Naive B cell (primary cell): ENCODE results near the gene RALB. TPM values are rescaled to one million over a fixed set of nuclear protein-coding genes. Genes with fewer than 3 reads are reported as not detected.
"Not testable (repeated sequence)": the region's sequence is repeated elsewhere in the genome, so short reads cannot be mapped to it uniquely, and the experiment has no call there.

ENCODE experiments used
- ATAC-seq, 2 donors: fragments of 150-1000 bp; cut with Tn5 transposase; 2 replicates each; pipeline ENCODE4 v1.10.0; 2021; ENCODE audit warnings: low read depth in 2 of 2, mild to moderate bottlenecking in 2 of 2, moderate library complexity in 2 of 2
- DNase-seq: peaks from one replicate; pipeline ENCODE4 v3.0.0; 2022
- H3K27ac Mint-ChIP-seq, 6 donors: one replicate each; pipeline ENCODE4 v1.8.0; 2020 to 2022; ENCODE audit warnings: mild to moderate bottlenecking in 6 of 6, mixed read lengths in 6 of 6, moderate library complexity in 5 of 6, inconsistent platforms in 2 of 6
- H3K27me3 Mint-ChIP-seq, 3 donors: one replicate each; pipeline ENCODE4 v1.8.0; 2021 to 2022; ENCODE audit warnings: mixed read lengths in 3 of 3, mild to moderate bottlenecking in 1 of 3
- H3K36me3 Mint-ChIP-seq, 2 donors: one replicate each; pipeline ENCODE4 v1.8.0; 2020 to 2022; ENCODE audit warnings: mixed read lengths in 2 of 2, inconsistent platforms in 1 of 2, mild to moderate bottlenecking in 1 of 2
- H3K4me1 Mint-ChIP-seq, 3 donors: one replicate each; pipeline ENCODE4 v1.8.0; 2020 to 2022; ENCODE audit warnings: mixed read lengths in 3 of 3, inconsistent platforms in 1 of 3, mild to moderate bottlenecking in 1 of 3, moderate library complexity in 1 of 3
- H3K4me3 Mint-ChIP-seq, 8 donors: one replicate each; pipeline ENCODE4 v1.8.0; 2020 to 2022; ENCODE audit warnings: mild to moderate bottlenecking in 8 of 8, mixed read lengths in 8 of 8, moderate library complexity in 8 of 8, inconsistent platforms in 2 of 8
- H3K9me3 Mint-ChIP-seq, 7 donors: one replicate each; pipeline ENCODE4 v1.8.0; 2020 to 2022; ENCODE audit warnings: mixed read lengths in 7 of 7, mild to moderate bottlenecking in 5 of 7, inconsistent platforms in 2 of 7, moderate library complexity in 1 of 7
- polyA plus RNA-seq, 6 donors: library from polyadenylated mRNA; unstranded; fragments of 300-500 nt; fragmentation: Illumina TruSeq; gene quantifications; one replicate each; pipeline ENCODE4 v1.2.3, GENCODE V29; 2021; ENCODE audit warnings: low read depth in 6 of 6

RALB gene
- polyA plus RNA-seq, 6 donors from 2014 or later, result 84.0 to 121 (median 97.0) TPM

DNA sequence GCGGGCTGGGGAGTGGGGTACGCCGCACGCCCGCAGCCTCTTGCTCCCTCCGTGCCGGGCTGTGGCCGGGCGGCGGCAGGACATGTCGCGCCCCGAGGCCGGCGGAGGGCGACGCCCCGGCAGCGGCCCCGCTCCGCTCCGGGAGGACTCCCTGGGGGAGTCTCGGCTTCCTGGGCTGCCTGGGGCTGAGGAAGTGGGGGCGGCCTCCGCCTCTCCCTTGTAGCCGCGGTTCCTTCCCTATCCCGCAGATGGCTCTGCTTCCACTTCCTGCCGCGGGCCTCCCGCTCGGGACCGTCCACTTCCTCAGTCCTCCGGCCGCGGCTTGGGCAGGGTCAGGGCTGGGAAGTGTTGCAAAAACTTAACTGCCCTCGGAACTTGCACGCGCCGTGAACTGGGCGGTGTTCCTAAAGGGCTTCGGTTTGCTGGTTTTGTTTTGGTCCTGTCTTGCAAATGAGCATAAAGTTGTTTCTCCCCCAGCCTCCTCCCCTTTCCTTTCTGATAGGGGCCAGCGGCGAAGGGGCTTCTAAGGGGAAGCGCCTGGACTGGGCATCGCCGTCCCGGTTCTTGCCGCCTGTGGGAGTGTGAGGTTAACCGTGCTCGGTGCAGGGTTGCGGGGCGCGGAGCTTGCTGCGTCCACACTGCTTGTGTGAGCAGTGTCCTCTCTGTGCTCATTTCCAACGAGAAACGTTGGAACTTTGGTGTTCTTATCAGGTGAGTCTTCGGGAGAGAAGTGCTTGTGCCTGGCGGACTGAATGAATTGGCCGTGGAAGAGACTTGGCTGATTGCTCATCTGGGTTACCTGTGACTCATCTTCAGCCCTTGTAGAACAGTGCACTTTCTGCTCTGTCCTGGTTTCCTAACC, 600 bp downstream of the RALB start:
- ATAC-seq (peak; percentile 34 to 36), DNase-seq (no peak)
- Mint-ChIP-seq H3K27me3 (peaks cover 7 to 16% (median 15%) of the 10 kb centered on the region in 3 donors), H3K36me3 (peaks cover 4 to 11% of the 10 kb centered on the region in 2 donors), H3K4me1 (peaks cover 54 to 64% (median 60%) of the 10 kb centered on the region in 3 donors), H3K4me3 (peak overlapping the region; percentile 89 to 100 (median 97)), H3K27ac (peak overlapping the region; percentile 82 to 97 (median 92)), H3K9me3 (peaks cover 0 to 1% (median 0%) of the 10 kb centered on the region in 7 donors)

DNA sequence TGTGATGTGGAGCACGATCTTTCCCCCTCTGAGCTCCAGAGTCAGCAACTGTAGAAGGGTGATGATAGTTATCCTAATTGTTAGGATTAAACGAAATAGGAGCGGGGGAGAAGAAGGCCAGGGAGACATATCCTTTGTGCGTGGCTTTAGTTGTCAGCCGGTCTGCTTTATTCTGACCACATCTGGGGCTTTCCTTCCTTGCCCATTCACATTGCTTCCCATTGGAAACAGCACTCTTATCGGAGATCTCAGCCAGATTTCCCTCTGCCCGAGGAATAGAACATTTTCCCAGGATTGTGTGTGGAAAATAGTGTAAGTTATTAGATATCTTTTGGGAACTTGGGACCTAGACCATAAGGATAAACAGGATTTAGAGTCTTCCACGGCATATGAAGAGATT, 1.5 kb downstream of the RALB start:
- peaks cover 0 to 6% (median 0%) of the 10 kb centered on the region in 7 donors for H3K9me3 Mint-ChIP-seq
- H3K4me3 Mint-ChIP-seq, result peak overlapping the region; percentile 89 to 100 (median 97)
- no peak for ATAC-seq
- H3K27me3 Mint-ChIP-seq, result peaks cover 5 to 10% (median 10%) of the 10 kb centered on the region in 3 donors
- H3K4me1 Mint-ChIP-seq, result peaks cover 55 to 65% (median 63%) of the 10 kb centered on the region in 3 donors
- DNase-seq, result no peak
- peaks cover 8 to 17% of the 10 kb centered on the region in 2 donors for H3K36me3 Mint-ChIP-seq
- peak overlapping the region in 5 of 6 donors; percentile 18 to 97 (median 92) for H3K27ac Mint-ChIP-seq

DNA sequence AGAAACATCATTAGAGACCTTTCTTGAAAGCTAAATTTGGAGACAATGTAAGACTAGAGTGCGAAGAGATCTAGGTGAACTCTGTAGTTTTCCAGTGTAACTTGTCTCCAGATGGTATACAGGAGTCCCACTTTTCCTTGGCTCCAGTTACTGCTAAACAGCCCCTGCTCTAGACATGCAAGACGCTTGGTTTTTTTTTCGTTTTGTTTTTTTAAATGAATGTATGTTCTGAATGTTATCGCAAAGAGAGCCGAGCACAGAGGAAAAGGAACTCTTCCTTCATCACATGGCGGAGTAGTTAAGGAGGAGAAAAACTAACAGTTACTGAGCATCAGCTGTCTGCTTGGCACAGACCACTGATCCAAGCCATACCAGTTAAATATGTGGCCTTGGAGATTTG, 2.4 kb downstream of the RALB start:
- Mint-ChIP-seq H3K27ac (peak overlapping the region in 4 of 6 donors; percentile 2 to 82 (median 44)), H3K4me3 (peak overlapping the region; percentile 23 to 100 (median 97)), H3K9me3 (peaks cover 0 to 6% (median under 1%) of the 10 kb centered on the region in 7 donors), H3K27me3 (peaks cover under 1 to 3% (median 1%) of the 10 kb centered on the region in 3 donors), H3K4me1 (peaks cover 55 to 65% (median 63%) of the 10 kb centered on the region in 3 donors), H3K36me3 (peaks cover 8 to 17% of the 10 kb centered on the region in 2 donors)
- DNase-seq (no peak), ATAC-seq (no peak)

DNA sequence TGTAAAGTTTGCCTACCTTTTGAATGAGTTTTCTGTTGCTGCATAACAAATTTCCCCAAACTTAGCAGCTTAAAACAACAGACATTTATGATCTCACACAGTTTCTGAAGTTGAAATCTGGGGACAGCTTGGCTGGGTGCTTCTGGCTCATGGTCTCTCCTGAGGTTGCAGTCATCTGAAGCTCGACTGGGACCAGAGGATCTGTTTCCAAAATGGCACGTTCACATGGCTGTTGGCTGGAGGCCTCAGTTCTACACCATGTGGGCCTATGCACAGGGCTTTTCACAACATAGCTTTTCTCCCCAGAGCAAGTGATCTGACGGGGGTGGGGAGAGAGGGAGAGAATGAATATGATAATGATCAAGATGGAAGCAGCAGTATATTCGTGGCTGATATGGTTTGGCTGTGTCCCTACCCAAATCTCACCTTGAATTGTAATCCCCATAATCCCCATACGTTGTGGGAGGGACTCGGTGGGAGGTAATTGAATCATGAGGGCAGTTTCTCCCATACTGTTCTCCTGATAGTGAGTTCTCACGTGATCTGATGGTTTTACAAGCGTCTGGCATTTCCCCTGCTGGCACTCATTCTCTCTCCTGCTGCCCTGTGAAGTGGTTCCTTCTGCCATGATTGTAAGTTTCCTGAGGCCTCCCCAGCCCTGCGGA, 3.5 kb downstream of the RALB start:
- Mint-ChIP-seq H3K9me3 (peaks cover 4 to 12% (median 6%) of the 10 kb centered on the region in 7 donors), H3K36me3 (peaks cover 8 to 17% of the 10 kb centered on the region in 2 donors), H3K27me3 (no peaks in the 10 kb centered on the region), H3K27ac (peak overlapping the region in 4 of 6 donors; percentile 6 to 56 (median 46)), H3K4me3 (peak overlapping the region in 4 of 8 donors; percentile 5 to 97 (median 24)), H3K4me1 (peaks cover 55 to 65% (median 63%) of the 10 kb centered on the region in 3 donors)
- no peak for ATAC-seq
- DNase-seq, result no peak

DNA sequence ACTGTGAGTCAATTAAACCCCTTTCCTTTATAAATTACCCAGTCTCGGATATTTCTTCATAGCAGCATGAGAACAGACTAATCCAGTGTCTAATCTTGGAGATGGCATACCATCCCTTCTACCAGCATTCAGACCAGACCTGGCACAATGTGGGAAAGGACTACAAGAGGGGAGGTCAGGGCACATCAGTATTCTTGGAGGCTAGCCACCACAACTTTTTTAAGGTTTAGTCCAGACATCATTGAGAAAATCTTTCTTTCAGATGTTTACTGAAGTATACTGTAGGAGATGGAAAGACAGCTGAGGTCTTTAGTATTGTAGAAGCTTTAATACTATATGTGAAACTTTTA, 4.0 kb downstream of the RALB start:
- no peaks in the 10 kb centered on the region for H3K27me3 Mint-ChIP-seq
- peak overlapping the region in 3 of 8 donors; percentile 5 to 97 (median 51) for H3K4me3 Mint-ChIP-seq
- peaks cover 54 to 64% (median 61%) of the 10 kb centered on the region in 3 donors for H3K4me1 Mint-ChIP-seq
- ATAC-seq, result no peak
- DNase-seq, result no peak
- peaks cover 8 to 17% of the 10 kb centered on the region in 2 donors for H3K36me3 Mint-ChIP-seq
- H3K9me3 Mint-ChIP-seq, result peaks cover 4 to 12% (median 6%) of the 10 kb centered on the region in 7 donors
- peak overlapping the region in 2 of 6 donors; percentile 41 to 56 for H3K27ac Mint-ChIP-seq

DNA sequence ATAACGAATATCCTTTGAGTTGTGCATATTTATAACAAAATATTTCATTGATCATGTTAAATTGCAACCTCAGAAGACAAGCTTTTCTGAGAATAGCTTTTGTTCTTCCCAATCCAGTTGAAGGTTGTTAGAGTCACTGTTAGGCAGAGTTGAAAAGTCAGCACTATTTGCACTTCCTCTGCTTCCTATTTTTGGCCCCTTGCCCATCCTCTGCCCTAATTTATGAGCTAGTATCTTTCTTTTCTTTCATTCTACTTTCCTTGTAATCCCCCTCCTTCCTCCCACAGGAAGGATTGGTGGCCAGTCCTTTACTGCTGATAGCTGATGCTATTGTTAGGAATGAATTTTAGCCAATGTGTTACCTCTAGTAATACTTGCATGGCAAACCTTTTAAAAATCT, 4.9 kb downstream of the RALB start:
- Mint-ChIP-seq H3K4me3 (peak overlapping the region in 3 of 8 donors; percentile 54 to 97 (median 65)), H3K9me3 (peaks cover 4 to 12% (median 6%) of the 10 kb centered on the region in 7 donors), H3K27me3 (no peaks in the 10 kb centered on the region), H3K27ac (peak overlapping the region in 2 of 6 donors; percentile 17 to 62), H3K4me1 (peaks cover 46 to 55% (median 55%) of the 10 kb centered on the region in 3 donors), H3K36me3 (peaks cover 8 to 13% of the 10 kb centered on the region in 2 donors)
- DNase-seq, result no peak
- ATAC-seq, result no peak

DNA sequence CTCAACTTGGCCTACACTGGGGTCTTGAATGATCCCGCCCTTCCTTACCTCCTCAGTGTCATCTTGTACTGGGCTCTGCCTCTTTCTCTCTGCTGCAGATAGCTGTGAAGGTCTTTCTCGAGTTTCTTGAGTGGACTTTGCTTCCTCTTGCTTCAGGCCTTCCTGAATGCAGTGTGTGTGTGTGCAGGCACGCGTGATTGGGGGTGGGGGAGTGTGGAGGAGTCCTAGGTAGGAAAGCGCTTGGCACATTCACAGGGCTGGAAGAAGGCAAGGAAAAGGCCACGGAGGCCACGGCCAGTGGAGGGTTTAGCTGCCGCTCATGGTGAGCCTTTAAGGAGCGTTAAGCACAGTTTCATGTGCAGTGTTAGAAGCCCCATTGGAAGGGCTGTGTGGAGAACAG, 5.5 kb downstream of the RALB start:
- Mint-ChIP-seq H3K4me3 (peak overlapping the region in 5 of 8 donors; percentile 11 to 97 (median 55)), H3K27me3 (no peaks in the 10 kb centered on the region), H3K27ac (peak overlapping the region in 1 of 6 donors; percentile 2), H3K36me3 (peaks cover 8% of the 10 kb centered on the region in 2 donors), H3K4me1 (peaks cover 46 to 55% (median 54%) of the 10 kb centered on the region in 3 donors), H3K9me3 (peaks cover 4 to 12% (median 6%) of the 10 kb centered on the region in 7 donors)
- DNase-seq, result no peak
- no peak for ATAC-seq

DNA sequence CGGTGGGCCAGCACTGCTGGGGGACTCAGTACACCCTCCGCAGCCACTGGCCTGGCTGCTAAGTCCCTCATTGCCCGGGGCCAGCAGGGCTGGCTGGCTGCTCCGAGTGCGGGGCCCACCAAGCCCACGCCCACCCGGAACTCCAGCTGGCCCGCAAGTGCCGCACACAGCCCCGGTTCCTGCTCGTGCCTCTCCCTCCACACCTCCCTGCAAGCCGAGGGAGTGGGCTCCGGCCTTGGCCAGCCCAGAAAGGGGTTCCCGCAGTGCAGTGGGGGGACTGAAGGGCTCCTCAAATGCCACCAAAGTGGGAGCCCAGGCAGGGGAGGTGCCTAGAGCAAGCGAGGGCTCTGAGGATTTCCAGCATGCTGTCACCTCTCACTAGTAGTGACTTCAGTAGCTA, 7.3 kb downstream of the RALB start:
- H3K36me3 Mint-ChIP-seq, DNase-seq, ATAC-seq, H3K27me3 Mint-ChIP-seq, H3K4me3 Mint-ChIP-seq: not testable (repeated sequence)
- peak overlapping the region in 1 of 6 donors; percentile 14 for H3K27ac Mint-ChIP-seq
- peaks cover 38 to 49% (median 45%) of the 10 kb centered on the region in 3 donors for H3K4me1 Mint-ChIP-seq
- peaks cover 4 to 12% (median 6%) of the 10 kb centered on the region in 7 donors for H3K9me3 Mint-ChIP-seq

DNA sequence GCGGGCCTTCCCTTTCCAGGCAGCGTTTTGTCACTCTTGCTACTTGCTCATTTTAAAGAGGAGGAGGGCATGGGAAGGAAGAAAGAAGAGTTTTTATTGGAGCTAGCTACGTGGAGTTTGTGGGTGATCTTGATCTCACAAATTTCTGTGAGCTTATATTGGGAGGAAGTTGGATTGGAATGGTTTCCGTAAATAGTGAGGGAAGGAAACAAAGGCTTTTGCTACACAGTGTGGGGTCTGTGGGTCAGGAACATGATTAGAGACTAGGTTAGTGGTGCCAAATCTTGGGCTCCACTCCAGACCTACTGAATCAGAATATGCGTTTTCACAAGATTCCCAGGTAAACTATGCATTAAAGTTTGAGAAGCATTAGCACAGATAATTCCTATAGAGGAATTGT, 8.1 kb downstream of the RALB start:
- Mint-ChIP-seq H3K27ac (peak overlapping the region in 2 of 6 donors; percentile 8 to 62), H3K36me3 (peaks cover 8% of the 10 kb centered on the region in 2 donors), H3K4me3 (peak overlapping the region in 1 of 8 donors; percentile 57), H3K9me3 (peaks cover 4 to 12% (median 6%) of the 10 kb centered on the region in 7 donors), H3K4me1 (peaks cover 38 to 50% (median 45%) of the 10 kb centered on the region in 3 donors), H3K27me3 (no peaks in the 10 kb centered on the region)
- ATAC-seq (no peak), DNase-seq (no peak)

DNA sequence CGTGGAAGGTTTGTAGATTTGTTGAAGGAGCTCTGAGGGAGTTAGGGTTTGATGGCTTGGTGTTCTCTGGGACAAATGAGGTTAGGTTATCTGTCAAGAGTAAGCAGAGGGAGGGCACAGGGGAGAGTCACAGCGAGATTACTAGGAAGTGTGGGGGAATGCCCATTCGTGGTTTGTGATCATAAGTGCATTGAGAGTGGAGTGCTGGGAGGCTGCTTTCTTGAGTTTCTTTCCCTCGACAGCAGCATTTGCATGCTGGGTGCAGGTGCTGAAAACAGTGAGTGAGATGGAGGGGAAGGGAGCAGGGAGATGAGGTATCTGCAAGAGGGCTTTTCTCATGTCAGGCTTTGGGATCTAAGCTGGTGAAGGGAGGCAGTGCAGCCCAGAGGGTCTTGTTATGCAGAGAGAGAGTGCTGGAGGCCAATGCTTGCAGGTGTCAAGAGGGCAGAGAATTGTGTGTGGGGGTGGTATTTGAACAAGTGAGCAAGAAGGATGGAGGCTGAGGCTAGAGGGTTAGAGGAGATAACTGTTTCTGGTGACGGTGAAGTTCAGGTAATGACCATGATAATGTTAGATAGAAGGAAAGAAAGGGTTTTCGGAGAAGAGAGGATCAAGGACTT, 8.8 kb downstream of the RALB start:
- ATAC-seq (peak; percentile 63 to 72), DNase-seq (no peak)
- H3K4me1 Mint-ChIP-seq, result peaks cover 32 to 44% (median 38%) of the 10 kb centered on the region in 3 donors
- H3K27me3 Mint-ChIP-seq, result no peaks in the 10 kb centered on the region
- H3K36me3 Mint-ChIP-seq, result peaks cover 8% of the 10 kb centered on the region in 2 donors
- H3K27ac Mint-ChIP-seq, result no peak overlapping the region
- peaks cover 4 to 12% (median 6%) of the 10 kb centered on the region in 7 donors for H3K9me3 Mint-ChIP-seq
- no peak overlapping the region for H3K4me3 Mint-ChIP-seq

DNA sequence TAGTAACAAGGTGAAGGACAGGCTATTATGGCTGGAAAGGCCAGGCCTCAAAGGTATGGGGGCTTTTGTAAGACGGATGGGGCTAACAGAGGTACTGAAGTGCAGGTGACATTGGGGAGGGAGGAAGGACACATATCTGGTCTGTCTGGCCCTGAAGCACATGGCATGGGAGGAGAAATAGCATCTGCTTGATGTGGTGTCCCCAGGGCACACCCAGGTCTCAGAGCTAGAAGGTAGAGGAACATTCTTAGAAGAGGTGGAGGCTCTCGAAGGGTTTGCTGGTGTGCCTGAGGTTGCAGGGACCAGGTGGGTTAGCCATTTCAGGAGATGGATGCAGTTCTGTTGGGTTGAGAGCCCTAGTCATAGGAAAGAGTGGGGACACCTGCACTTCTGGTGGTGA, 9.5 kb downstream of the RALB start:
- Mint-ChIP-seq H3K36me3 (peaks cover 8 to 10% of the 10 kb centered on the region in 2 donors), H3K4me1 (peaks cover 31 to 43% (median 38%) of the 10 kb centered on the region in 3 donors), H3K27ac (no peak overlapping the region), H3K9me3 (peaks cover 4 to 12% (median 6%) of the 10 kb centered on the region in 7 donors), H3K27me3 (no peaks in the 10 kb centered on the region), H3K4me3 (no peak overlapping the region)
- DNase-seq (no peak), ATAC-seq (no peak)

DNA sequence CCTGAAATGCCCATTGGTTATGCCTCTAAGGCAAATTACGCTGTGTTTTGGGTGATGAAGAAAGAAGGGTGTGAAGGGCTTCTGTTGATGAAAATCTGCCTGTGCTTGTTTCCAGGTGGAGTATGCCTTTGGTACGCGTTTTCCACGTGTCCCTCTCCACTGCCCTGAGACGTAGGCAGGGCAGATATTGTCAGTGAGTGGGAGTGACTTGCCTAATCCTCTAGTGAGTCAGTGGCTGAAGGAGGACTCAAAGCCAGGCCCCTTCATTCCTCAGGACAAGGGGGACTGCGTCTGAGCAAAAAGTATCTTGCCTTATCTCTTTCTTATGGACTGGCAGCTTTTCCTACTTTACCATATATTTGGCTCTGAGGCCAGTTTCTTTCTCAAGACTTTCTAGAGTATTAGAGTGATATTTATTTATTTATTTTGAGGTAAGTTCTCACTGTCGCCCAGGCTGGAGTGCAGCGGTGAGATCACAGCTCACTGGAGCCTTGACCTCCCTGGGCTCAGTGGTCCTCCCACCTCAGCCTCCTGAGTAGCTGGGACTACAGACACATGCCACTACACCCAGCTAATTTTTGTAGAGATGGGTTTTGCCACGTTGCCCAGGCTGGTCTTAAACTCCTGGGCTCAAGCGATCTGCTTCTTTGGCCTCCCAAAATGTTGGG, 10.2 kb downstream of the RALB start:
- Mint-ChIP-seq H3K27me3 (no peaks in the 10 kb centered on the region), H3K4me1 (peaks cover 23 to 43% (median 35%) of the 10 kb centered on the region in 3 donors), H3K9me3 (peaks cover 4 to 12% (median 6%) of the 10 kb centered on the region in 7 donors), H3K36me3 (peaks cover 8 to 13% of the 10 kb centered on the region in 2 donors), H3K4me3 (peak overlapping the region in 1 of 8 donors; percentile 55), H3K27ac (peak overlapping the region in 2 of 6 donors; percentile 5 to 12)
- DNase-seq (no peak), ATAC-seq (no peak)
